ENCODE results near the gene RALGPS1.
"Not testable (repeated sequence)": the region's sequence is repeated elsewhere in the genome, so short reads cannot be mapped to it uniquely, and the experiment has no call there.

RALGPS1 gene

GRCh38 chr9:126989847-126990842 lies 75.6 kb downstream of the RALGPS1 start:
- DNase-seq (ENCODE audit: low spot score), result no peak

- DNase-seq (ENCODE audit: low spot score), result no peak
Measured at GRCh38 chr9:126991183-126991582, 76.6 kb downstream of the RALGPS1 start.

DNA sequence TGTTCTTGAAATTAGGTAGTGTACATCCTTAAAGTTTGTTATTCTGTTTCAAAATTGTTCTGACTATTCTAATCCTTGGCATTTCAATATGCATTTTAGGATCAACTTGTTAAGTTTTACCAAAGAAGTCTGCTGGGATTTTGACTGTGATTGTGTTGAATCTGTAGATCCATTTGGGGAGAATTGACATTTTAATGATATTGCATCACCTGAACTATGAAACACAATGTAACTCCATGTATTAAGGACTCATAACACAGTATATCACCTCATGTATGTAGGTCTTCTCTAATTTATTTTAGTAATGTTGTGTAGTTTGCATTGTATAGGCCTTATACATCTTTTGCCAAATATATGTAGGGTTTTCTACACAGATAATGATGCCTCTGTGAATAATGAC lies 77.8 kb downstream of the RALGPS1 start:
- DNase-seq (ENCODE audit: low spot score), result no peak

DNA sequence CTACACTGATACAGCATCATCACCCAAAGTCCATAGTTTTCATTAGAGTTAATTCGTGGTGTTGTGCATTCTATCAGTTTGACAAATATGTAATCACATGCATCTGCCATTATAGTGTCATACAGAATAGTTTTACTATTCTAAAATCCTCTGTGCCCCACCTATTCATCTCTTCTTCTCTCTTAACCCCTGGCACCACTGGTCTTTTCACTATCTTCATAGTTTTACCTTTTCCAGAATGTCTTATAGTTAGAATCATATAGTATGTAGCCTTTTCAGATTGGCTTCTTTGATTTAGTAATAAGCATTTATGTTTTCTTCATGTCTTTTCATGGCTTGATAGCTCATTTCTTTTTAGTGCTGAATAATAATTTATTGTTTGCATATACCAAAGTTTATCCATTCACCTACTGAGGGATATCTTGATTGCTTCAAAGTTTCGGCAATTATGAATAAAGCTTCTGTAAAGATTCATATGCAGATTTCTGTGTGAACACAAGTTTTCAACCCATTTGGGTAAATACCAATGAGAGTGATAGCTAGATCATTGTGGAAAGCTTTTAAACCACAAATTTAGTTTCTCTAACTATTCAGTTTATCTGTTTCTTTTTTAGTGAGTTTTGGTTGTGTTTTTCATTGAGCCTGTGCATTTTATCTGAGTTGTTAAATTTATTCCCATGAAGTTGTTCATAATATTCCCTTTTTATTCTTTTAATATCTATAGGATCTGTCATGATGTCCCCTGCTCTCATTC lies 84.9 kb downstream of the RALGPS1 start:
- DNase-seq (ENCODE audit: low spot score), result no peak

DNA sequence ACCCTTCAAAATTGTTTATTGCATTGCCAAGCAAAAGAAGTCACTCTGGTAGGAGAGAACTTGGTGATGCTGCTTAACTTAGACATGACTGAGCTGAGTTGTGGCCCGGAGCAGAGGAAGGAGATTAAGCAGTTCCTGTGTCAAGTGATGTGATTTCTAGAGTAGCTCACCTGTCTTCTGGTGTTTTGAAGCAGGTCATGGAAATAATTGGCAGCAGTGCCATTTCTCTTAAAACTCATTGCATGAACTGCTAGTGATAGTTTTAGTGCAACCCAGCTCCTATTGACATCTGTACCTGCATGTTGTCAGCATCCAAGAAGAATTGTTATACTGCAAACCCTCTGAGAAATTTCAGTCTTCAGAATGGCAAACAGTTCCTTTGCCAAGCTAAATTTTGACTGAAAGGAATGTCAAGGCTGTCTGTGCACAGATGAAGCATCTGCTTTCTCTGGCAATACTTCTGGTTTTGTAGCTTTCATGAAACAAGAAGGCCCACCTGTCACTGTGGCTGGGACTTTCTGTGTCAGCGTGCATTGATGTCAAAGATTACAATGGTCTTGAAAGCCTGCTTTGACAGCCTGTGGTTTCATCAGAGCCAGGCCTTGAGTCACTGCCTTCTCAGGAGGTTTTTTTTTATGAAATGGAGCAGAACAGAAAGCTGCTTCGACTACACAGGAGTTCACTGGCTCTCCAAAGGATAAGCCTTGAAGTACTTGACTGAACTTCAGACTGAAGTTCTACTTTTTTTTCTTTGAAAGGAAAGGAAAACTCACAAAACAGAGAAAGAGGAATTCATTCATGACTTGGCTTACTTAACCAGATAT lies 90.6 kb downstream of the RALGPS1 start:
- DNase-seq (ENCODE audit: low spot score), result no peak

DNA sequence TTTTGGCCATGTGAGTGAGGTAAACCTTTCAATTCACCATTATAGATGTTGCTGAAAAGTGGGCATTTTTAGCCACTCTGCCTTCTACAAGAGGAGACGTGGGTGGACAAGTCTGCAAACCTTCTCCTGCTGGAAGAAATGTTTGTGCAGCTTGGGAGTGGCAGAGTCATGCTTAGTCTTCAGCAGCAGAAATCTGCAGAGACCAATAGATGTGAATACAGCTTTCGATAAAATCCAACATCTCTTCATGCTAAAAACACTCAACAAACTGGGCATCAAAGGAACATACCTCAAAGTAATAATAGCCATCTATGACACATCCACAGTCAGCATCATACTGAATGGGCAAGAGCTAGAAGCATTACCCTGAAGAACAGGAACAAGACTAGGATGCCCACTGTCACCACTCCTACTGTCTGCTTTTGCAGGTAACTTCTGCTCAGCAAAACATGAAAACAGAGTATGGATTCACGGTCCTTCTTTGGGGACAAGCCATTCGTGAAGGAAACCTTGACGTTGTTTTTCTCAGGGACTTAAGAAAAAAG lies 91.3 kb downstream of the RALGPS1 start:
- DNase-seq (ENCODE audit: low spot score), result no peak

DNA sequence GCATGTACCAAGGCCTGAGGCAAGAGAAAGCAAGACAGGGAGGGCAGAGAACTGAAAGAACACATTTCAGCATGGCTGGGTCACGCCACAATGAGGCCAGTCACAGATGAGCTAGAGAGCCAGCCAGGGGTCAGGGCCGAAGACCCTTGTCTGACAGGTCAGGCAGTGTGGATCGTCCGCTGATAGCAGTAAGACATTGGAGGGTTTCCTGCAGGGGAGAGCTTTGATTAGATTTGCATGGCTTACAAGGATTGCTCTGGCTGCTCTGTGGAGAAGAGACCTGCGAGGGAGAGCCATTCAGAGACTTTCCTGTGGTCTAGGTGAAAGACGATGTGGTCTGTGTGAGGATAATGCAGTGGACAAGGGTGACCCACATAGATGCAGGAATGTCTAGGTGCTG lies 93.1 kb downstream of the RALGPS1 start:
- DNase-seq (ENCODE audit: low spot score), result no peak

DNA sequence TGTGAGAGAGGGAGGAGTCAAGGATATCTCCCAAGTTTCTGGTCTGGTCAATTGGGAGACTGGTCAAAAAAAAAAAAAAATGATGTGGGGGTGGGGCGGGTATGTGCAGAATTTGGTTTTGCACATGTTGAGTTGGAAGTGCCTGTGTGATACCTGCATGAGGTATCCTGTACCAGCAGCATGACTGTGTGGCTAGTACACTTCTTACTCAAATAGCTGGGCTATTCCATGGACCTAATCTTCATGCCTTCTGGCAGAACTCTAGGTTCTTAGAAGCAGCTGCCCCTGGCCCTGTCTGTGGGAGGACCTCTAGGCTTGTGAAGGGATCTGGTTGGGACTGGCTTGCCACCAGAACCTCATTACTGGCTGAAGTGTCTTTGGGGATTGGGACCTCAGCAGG lies 93.5 kb downstream of the RALGPS1 start:
- DNase-seq (ENCODE audit: low spot score), result no peak

GRCh38 chr9:127011772-127012171 lies 97.2 kb downstream of the RALGPS1 start:
- DNase-seq (ENCODE audit: low spot score), result no peak

DNA sequence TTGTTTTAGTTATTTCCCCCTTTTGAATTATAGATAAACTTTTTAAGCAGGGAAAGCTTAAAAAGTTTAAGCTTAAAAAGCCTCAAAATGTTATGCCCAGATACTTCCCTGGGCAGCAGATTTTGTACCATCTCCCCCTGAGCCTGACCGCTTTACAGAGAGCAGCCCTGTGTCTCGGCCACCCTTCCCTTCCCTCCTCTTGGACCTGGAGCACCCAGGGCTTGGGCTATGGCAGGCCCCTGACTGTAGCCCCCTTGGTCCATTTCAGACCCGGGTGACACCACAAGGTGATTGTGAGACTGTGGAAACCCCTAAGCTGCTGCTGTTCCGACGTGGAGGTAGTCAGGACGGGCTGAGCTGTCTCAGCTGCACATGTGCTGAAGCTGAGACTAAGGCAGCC lies 97.7 kb downstream of the RALGPS1 start:
- no peak for DNase-seq (ENCODE audit: low spot score)

DNA sequence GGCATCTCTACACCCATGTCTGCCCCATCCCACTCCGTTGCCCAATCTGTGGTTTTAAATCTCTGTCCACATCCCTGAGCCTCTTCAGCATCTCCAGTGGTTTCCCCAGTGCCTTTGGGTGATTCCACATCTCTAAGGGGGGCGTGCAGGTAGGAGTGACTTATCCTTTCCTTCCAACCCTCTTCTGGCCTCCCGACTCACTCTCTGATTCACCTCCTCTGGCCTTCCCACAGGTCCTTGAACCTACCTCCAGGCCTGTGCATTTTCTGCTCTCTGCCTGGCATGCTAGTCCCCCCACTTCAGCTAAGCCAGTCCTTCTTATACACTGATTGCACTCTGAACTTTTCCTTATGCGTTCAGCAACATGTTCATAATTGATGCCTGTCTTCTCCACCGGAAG lies 99.0 kb downstream of the RALGPS1 start:
- DNase-seq (ENCODE audit: low spot score), result no peak

DNA sequence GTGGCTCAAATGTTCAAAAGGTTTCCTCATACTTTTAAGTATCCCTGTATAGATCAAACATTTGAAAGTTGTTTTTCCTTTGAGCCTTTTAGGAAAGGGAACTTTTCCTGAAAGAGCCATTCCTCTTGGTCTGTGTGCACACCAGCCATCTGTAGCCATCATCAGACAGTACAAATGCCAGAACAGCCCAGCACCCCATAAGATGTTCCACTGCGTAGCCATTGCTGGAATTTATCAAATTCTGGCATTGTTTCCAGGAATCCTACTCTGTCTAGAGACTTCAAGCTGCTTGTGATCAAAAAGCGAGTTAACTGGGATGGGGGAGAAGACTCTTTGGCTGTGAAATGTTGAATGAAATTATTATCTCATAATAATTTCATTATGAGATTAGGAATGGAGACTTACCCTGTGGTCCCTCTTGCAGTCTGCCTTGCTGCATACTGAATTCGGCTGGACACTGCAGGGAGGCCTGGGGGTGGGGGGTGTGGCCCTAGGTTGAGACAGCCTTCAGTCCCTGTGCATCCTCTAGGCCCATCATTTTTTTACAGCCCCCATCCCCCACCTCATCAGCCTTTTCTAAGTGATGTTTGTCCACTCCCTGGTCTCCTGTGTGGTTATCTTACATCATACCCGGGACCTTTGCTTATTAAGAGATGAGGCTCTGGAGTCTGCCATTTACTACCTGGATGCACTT lies 99.8 kb downstream of the RALGPS1 start:
- no peak for DNase-seq (ENCODE audit: low spot score)

- DNase-seq (ENCODE audit: low spot score), result no peak
Measured at GRCh38 chr9:127014910-127015540, 100.4 kb downstream of the RALGPS1 start.

DNA sequence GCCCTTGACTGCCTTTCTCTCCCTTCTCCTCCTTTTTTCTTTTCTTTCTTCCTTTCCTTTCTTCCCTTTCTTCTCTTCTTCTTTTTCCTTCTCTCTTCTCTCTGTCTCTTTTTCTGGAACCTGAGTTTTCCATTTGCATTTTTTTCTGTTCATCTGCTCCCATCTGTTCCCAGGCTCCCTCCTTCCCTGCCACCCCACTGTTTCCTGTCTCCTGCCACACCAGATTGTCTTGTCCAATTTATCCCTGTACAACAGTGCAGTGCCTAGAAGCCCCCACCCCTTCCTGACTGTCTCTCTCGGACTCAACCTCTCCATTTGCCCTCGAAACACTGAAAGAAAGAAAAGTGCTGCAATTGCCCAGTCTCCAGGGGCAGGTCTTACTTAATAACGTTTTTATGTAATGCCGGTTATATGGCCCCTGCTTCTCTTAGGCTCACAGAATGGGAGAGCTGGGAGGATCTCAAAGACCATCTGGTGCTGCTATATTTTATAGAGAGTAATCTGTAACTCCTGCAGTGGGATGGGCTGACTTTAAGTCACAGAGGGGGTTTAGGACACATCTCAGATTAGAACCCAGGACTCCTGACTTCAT lies 101.4 kb downstream of the RALGPS1 start:
- DNase-seq (ENCODE audit: low spot score), result no peak

DNA sequence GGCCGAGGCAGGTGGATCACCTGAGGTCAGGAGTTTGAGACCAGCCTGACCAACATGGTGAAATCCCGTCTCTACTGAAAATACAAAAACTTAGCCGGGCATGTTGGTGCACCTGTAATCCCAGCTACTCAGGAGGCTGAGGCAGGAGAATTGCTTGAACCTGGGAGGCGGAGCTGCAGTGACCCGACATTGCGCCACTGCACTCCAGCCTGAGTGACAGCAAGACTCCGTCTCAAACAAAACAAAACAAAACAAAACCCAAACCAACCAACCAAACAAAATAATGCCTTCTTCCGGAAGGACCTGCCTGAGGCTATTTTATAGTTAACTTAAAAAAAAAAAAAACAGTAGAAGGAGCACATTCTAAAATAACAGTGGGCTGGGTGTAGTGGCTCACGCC lies 103.4 kb downstream of the RALGPS1 start:
- not testable (repeated sequence) for DNase-seq (ENCODE audit: low spot score)

GRCh38 chr9:127018935-127019334 lies 104.4 kb downstream of the RALGPS1 start:
- DNase-seq (ENCODE audit: low spot score), result no peak

GRCh38 chr9:127020036-127020801 lies 105.6 kb downstream of the RALGPS1 start:
- no peak for DNase-seq (ENCODE audit: low spot score)

GRCh38 chr9:127020802-127021078 lies 106.2 kb downstream of the RALGPS1 start:
- DNase-seq (ENCODE audit: low spot score), result no peak

DNA sequence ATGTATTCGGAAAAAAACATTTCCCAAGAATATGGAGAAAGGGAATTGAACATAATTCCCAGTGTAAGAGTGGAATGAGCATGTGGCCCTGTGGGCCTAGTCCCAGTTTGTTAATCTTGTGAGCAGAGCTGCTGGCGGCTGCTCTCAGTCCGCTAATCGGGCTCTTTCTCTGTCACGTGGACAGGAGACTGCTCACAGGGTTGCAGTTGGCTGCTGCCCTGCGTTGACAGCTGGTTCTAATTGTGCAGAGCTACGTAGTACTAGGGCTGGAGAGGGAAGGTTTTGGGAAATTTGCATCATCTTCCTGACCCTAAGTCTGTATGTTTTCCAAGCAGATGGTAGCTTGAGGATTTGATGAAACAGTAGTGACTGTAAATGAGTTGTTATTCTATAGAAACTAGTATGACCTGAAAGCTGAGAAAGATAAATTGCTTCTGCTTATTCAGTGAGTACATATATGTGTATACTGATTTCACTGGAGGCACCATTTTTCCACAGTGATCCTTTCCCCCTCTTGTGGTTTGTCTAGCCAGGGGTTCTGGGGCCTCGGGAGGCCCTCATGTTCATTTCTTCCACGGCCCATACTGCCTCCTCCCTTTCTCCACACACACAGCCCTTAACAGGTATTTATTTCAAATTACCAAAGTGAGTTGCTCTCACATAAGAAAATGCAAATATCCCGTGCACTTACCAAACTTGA lies 107.2 kb downstream of the RALGPS1 start:
- no peak for DNase-seq (ENCODE audit: low spot score)

Measured in hematopoietic multipotent progenitor cell treated with erythropoietin and hydrocortisone succinate and interleukin-3 and kit ligand, for 17 days (in vitro differentiated cells).